Activated CD4-positive, alpha-beta memory T cell treated with anti-CD3 and anti-CD28 coated beads, Interleukin-2, amount 10 ng/mL, durations not matched to agents 7 days and 5 days (primary cell): Measurements from ENCODE around the gene NELFCD. TPM values are rescaled to one million over a fixed set of nuclear protein-coding genes. Genes with fewer than 3 reads are reported as not detected.
"Not testable (repeated sequence)": the region's sequence is repeated elsewhere in the genome, so short reads cannot be mapped to it uniquely, and the experiment has no call there.

Experiments used
- CTCF ChIA-PET: fragments of 350-600 bp; sonication (Branson Sonifier 250); formaldehyde crosslinking; loops from one replicate; lab custom pipeline; 2021; ENCODE audit warnings: antibody characterized with exemption, inconsistent platforms; lab: Charles Lee
- POLR2A ChIA-PET: fragments of 350-600 bp; sonication (Branson Sonifier 250); formaldehyde crosslinking; loops from one replicate; lab custom pipeline; 2021; ENCODE audit warnings: antibody characterized with exemption; lab: Charles Lee
- DNase-seq: peaks from one replicate; pipeline ENCODE4 v3.0.0-alpha.2; 2020
- H3K27ac Mint-ChIP-seq: one replicate; pipeline ENCODE4 v1.8.0; 2021; ENCODE audit warnings: mild to moderate bottlenecking, mixed read lengths
- H3K27me3 Mint-ChIP-seq: one replicate; pipeline ENCODE4 v1.8.0; 2021; ENCODE audit warnings: mixed read lengths
- H3K36me3 Mint-ChIP-seq: one replicate; pipeline ENCODE4 v1.8.0; 2021; ENCODE audit warnings: low read depth, mixed read lengths
- H3K4me1 Mint-ChIP-seq: one replicate; pipeline ENCODE4 v1.8.0; 2021; ENCODE audit warnings: mixed read lengths
- H3K4me3 Mint-ChIP-seq: one replicate; pipeline ENCODE4 v1.8.0; 2021; ENCODE audit warnings: mild to moderate bottlenecking, mixed read lengths
- H3K9me3 Mint-ChIP-seq: one replicate; pipeline ENCODE4 v1.8.0; 2021; ENCODE audit warnings: mixed read lengths
- total RNA-seq, 2 experiments: library from RNA; stranded (reverse); gene quantifications; one replicate each; pipeline ENCODE4 v1.2.3, GENCODE V29; 2021

Gene NELFCD
- total RNA-seq, 2 experiments from 2014 or later, result 63.3 to 69.0 TPM

GRCh38 chr20:59008715-59009336, 27.8 kb downstream of the NELFCD start:
- POLR2A ChIA-PET, result interaction anchor here (0.6 to 2.0 kb wide), 5 partner anchors 9 to 120 kb away, joined by 3 to 17 read pairs (median 4); partner anchors contain the start of gene ATP5F1E
- CTCF ChIA-PET, result interaction anchor here (0.9 to 1.5 kb wide), 2 partner anchors 35 to 41 kb away, joined by 3 read pairs; no protein-coding TSS in a partner anchor
- peak overlapping the region; percentile 70 for H3K4me3 Mint-ChIP-seq

DNA sequence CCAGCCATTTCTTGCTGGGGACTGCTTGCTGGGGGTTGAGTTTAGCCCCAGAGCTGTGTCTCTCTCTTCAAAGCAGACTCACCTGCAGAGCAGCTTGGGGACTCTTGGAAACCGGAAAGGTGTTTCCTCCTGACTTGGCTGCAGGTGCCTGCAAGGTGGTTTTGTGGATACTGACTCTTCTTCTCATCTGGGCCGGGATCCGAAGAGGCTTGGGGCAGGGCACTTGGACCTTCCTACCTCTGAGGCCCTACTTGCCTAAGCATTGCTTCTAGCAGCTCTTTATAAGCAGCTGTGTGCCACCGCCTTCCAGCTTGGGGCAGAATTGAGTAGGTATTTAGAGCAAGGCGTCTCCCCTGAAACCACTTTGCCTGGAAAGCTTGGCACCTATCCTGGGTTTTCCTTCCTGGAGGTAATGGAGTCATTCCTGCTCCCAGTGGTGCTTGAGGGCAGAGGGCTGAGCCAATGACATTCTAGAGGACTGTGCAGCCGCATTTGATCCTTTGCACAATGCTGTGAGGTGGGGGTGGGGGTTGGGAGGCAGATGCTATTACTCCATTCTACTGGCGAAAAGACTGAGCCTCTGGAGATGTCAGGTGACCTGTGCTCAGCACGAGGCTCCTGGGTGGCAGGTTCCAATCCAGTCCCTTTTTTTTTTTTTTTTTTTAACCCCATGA, 29.4 kb downstream of the NELFCD start:
- Mint-ChIP-seq H3K4me3 (no peak overlapping the region), H3K36me3 (no peaks in the 10 kb centered on the region), H3K9me3 (no peaks in the 10 kb centered on the region), H3K4me1 (peaks cover 55% of the 10 kb centered on the region), H3K27ac (no peak overlapping the region), H3K27me3 (no peaks in the 10 kb centered on the region)
- POLR2A ChIA-PET, result interaction anchor here (1.0 to 2.6 kb wide), 2 partner anchors 22 to 28 kb away, joined by 3 to 18 read pairs; partner anchors contain the start of gene ATP5F1E
- DNase-seq, result no peak
- CTCF ChIA-PET, result no interaction called here

More at GRCh38 chr20:59008715-59009336, 27.8 kb downstream of the NELFCD start:
- Mint-ChIP-seq H3K9me3 (no peaks in the 10 kb centered on the region), H3K4me1 (peaks cover 59% of the 10 kb centered on the region), H3K27me3 (no peaks in the 10 kb centered on the region), H3K36me3 (peaks cover 5% of the 10 kb centered on the region), H3K27ac (no peak overlapping the region)
- DNase-seq, result no peak

DNA sequence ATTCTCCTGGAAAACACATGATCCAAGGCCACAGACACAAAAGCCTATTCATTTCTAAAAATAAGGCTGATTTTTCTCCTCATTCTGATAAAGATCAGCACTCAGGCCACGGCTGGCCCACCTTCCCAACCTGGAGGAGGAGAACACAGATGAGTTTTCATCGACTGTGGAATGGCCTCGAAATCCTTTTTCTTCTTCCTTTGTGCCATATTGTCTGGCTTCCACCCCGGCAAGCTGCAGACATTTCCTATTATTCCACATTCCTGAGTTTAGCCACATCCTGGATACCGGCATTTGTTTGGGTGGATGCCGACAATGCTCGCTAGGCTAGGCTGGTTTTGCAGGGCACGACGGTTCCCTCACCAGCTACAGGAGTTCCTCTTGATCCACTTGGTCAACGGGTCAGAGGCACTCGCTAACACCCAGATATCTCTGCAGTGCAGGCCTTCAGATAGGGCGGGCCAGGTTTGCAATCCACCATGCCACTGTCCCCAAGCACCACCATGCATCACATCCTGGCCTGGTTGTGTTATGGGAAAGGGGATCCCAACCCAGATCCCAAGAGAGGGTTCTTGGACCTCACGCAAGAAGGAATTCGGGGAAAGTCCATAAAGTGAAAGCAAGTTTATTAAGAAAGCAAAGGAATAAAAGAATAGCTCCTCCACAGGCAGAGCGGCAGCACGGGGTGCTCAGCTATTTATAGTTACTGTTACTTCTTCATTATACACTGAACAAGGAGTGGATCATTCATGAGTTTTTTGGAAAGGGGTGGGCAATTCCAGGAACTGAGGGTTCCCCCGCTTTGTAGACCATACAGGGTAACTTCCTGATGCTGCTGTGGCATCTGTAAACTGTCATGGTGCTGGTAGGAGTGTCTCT, 30.2 kb downstream of the NELFCD start:
- no peak overlapping the region for H3K4me3 Mint-ChIP-seq
- peaks cover 50% of the 10 kb centered on the region for H3K4me1 Mint-ChIP-seq
- no peak overlapping the region for H3K27ac Mint-ChIP-seq
- no peaks in the 10 kb centered on the region for H3K36me3 Mint-ChIP-seq
- no peaks in the 10 kb centered on the region for H3K9me3 Mint-ChIP-seq
- POLR2A ChIA-PET, result interaction anchor here (1.0 to 2.6 kb wide), 2 partner anchors 21 to 29 kb away, joined by 3 to 18 read pairs; partner anchors contain the start of gene ATP5F1E
- no peaks in the 10 kb centered on the region for H3K27me3 Mint-ChIP-seq
- CTCF ChIA-PET, result no interaction called here
- peak; percentile 44 for DNase-seq

DNA sequence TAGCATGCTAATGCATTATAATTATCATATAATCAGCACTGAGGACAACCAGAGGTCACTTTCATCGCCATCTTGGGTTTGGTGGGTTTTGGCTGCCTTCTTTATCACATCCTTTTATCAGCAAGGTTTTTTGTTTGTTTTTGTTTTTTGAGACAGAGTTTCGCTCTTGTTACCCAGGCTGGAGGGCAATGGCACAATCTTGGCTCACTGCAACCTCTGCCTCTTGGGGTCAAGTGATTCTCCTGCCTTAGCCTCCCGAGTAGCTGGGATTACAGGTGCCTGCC, 30.8 kb downstream of the NELFCD start:
- H3K27me3 Mint-ChIP-seq, DNase-seq, H3K9me3 Mint-ChIP-seq, H3K36me3 Mint-ChIP-seq, H3K27ac Mint-ChIP-seq, H3K4me3 Mint-ChIP-seq, CTCF ChIA-PET: not testable (repeated sequence)
- peaks cover 55% of the 10 kb centered on the region for H3K4me1 Mint-ChIP-seq
- POLR2A ChIA-PET, result interaction anchor here (2.6 kb wide), 1 partner anchor 20 kb away, joined by 18 read pairs; the partner anchor contains the start of gene ATP5F1E

DNA sequence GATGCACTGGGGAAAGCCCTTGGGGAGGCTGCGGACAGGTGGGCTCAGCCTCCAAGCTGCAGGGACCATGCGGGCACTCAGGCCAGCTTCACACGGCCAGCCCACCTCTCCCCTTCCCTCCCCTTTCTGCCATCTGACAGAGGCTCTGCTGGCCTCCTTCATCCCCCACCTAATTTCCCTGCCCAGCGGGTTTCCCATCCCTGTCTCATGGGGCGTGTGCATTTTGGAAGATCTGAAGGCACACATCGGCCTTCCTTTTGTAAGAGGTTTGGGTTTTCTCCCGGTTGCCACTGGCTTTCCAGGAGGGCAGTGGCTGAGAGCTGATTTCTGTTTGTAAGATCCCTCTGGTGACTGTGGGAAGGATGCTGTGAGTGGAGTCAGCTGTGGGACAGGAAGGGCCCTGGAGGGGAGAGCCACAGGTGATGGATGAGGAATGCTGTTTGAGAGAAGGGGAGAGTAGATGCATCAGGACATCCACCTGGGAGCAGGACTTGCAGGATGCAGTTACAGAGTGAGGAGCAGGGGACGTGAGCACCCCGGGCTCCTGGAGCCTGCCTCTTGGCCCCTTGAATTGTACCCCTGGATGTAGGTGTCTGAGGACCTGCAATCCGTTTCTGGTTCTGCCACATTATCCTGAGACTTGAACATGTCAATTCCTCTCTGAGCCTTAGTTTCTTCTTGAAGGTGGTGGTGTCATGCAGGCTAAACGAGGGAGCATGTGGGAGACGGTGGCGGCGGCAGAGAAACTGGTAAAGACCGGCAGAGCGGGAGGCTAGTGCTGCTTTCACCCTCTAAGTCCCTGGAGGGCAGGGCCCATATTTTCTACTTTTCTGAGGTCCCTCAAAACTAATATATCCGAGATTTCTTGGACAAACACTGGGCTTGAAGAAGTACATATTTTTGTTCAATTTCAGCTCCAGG, 32.2 kb downstream of the NELFCD start:
- Mint-ChIP-seq H3K9me3 (no peaks in the 10 kb centered on the region), H3K4me1 (peaks cover 61% of the 10 kb centered on the region), H3K27ac (no peak overlapping the region), H3K27me3 (no peaks in the 10 kb centered on the region), H3K4me3 (no peak overlapping the region), H3K36me3 (no peaks in the 10 kb centered on the region)
- ChIA-PET CTCF (no interaction called here), POLR2A (interaction anchor here (1.5 to 1.7 kb wide), 2 partner anchors 15 to 19 kb away, joined by 7 to 10 read pairs; partner anchors contain the start of gene ATP5F1E)
- no peak for DNase-seq

- Mint-ChIP-seq H3K27ac (peak overlapping the region; percentile 31), H3K9me3 (no peaks in the 10 kb centered on the region), H3K36me3 (no peaks in the 10 kb centered on the region), H3K27me3 (no peaks in the 10 kb centered on the region), H3K4me1 (peaks cover 61% of the 10 kb centered on the region), H3K4me3 (no peak overlapping the region)
- DNase-seq, result peak; percentile 53
- ChIA-PET CTCF (no interaction called here), POLR2A (interaction anchor here (1.5 to 1.7 kb wide), 2 partner anchors 14 to 18 kb away, joined by 7 to 10 read pairs; partner anchors contain the start of gene ATP5F1E)
Observed at GRCh38 chr20:59013959-59014608, 33.0 kb downstream of the NELFCD start.

DNA sequence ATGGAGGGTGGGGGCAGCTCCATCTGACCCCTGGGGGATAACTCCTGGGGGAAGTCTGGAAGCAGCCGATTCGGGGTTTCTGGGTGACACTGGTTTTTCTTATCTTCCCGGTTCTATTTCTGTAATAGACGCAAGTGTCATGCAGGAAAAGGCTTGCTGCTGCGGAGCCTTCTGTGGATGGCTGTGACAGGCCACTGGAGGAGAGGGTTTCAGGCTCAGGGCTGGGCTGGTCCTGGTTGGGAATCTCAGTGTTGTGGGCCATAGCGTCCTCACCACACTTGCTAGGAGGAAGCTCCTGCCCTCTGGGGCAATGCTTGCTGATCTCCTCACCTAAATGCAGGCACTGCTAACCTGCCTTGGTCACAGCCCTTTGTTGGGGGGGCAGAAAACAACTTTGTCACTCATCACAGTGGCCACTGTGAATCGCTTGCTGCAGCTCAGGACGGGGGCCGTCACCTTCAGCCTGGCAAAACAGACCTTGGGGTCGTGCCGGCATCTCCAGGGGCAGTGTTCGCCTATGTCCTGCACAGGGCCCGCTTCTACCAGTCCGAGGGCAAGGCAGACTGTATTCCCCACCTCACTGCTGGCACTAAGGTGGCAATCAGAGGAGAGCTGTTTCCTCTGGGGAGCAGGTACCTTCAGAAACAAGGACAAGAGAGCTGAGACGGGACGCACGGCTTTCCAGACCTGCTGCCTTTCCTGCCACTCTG, 33.8 kb downstream of the NELFCD start:
- no peaks in the 10 kb centered on the region for H3K27me3 Mint-ChIP-seq
- H3K4me1 Mint-ChIP-seq, result peaks cover 60% of the 10 kb centered on the region
- H3K27ac Mint-ChIP-seq, result no peak overlapping the region
- DNase-seq, result no peak
- no peaks in the 10 kb centered on the region for H3K9me3 Mint-ChIP-seq
- ChIA-PET POLR2A (interaction anchor here (1.5 to 1.9 kb wide), 3 partner anchors 14 to 17 kb away, joined by 7 to 10 read pairs (median 8); partner anchors contain the start of gene ATP5F1E), CTCF (no interaction called here)
- no peaks in the 10 kb centered on the region for H3K36me3 Mint-ChIP-seq
- H3K4me3 Mint-ChIP-seq, result no peak overlapping the region

GRCh38 chr20:59015411-59015810, 34.4 kb downstream of the NELFCD start:
- ChIA-PET POLR2A (interaction anchor here (1.9 kb wide), 1 partner anchor 16 kb away, joined by 8 read pairs; the partner anchor contains the start of gene ATP5F1E), CTCF (no interaction called here)
- H3K27ac Mint-ChIP-seq, result no peak overlapping the region
- H3K4me3 Mint-ChIP-seq, result no peak overlapping the region
- H3K36me3 Mint-ChIP-seq, result no peaks in the 10 kb centered on the region
- DNase-seq, result no peak
- no peaks in the 10 kb centered on the region for H3K9me3 Mint-ChIP-seq
- H3K4me1 Mint-ChIP-seq, result peaks cover 57% of the 10 kb centered on the region
- H3K27me3 Mint-ChIP-seq, result no peaks in the 10 kb centered on the region

GRCh38 chr20:59015812-59016711, 35.0 kb downstream of the NELFCD start:
- H3K27ac Mint-ChIP-seq, result no peak overlapping the region
- H3K4me1 Mint-ChIP-seq, result peaks cover 53% of the 10 kb centered on the region
- CTCF ChIA-PET, result no interaction called here
- H3K27me3 Mint-ChIP-seq, result no peaks in the 10 kb centered on the region
- POLR2A ChIA-PET, result interaction anchor here (1.2 to 2.2 kb wide), 3 partner anchors 11 to 26 kb away, joined by 4 to 8 read pairs (median 6); partner anchors contain the start of gene ATP5F1E
- no peak for DNase-seq
- H3K9me3 Mint-ChIP-seq, result no peaks in the 10 kb centered on the region
- peaks cover 3% of the 10 kb centered on the region for H3K36me3 Mint-ChIP-seq
- no peak overlapping the region for H3K4me3 Mint-ChIP-seq

GRCh38 chr20:59016795-59017492, 35.9 kb downstream of the NELFCD start:
- Mint-ChIP-seq H3K36me3 (peaks cover 7% of the 10 kb centered on the region), H3K4me3 (no peak overlapping the region), H3K9me3 (no peaks in the 10 kb centered on the region), H3K27ac (no peak overlapping the region), H3K27me3 (no peaks in the 10 kb centered on the region), H3K4me1 (peaks cover 44% of the 10 kb centered on the region)
- no peak for DNase-seq
- ChIA-PET POLR2A (interaction anchor here (1.2 to 2.2 kb wide), 5 partner anchors 8 to 27 kb away, joined by 4 to 12 read pairs (median 6); partner anchors contain the start of gene ATP5F1E), CTCF (no interaction called here)
